Motor neuron (in vitro differentiated cells): Measurements from ENCODE around the gene FABP1. TPM values are rescaled to one million over a fixed set of nuclear protein-coding genes. Genes with fewer than 3 reads are reported as not detected.

Experiments used
- ATAC-seq, 8 experiments: fragments of 200-7000 bp; cut with Tn5 transposase; replicated peaks in 6 of 8; 2 replicates each; pipeline ENCODE4 v1.8.0; 2021; ENCODE audit warnings: mild to moderate bottlenecking in 8 of 8, moderate library complexity in 8 of 8
- H3K27ac ChIP-seq, 2 donors: fragments of 250-450 bp; sonication (Bioruptor Pico); 2 replicates each; pipeline ENCODE4 v1.9.0; 2021; ENCODE audit warnings: antibody characterized with exemption in 2 of 2, mild to moderate bottlenecking in 2 of 2, moderate library complexity in 1 of 2
- H3K4me1 ChIP-seq, 2 donors: fragments of 250-450 bp; sonication (Bioruptor Pico); replicated peaks in 1 of 2; 2 replicates each; pipeline ENCODE4 v1.6.1; 2021; ENCODE audit warnings: antibody characterized with exemption in 2 of 2, mild to moderate bottlenecking in 2 of 2, moderate library complexity in 1 of 2
- H3K4me3 ChIP-seq, 5 donors: fragments of 250-450 bp; sonication (Bioruptor Pico); 2 replicates each; pipeline ENCODE4 v1.9.0; 2021; ENCODE audit warnings: antibody characterized with exemption in 5 of 5, mild to moderate bottlenecking in 5 of 5, moderate library complexity in 4 of 5
- WGBS, 10 experiments: fragments of 450-650 bp; shearing (Covaris generic); methylation state at CpG; one replicate each; pipeline ENCODE4 v1.0.0; 2022; 5-methylcytosine and 5-hydroxymethylcytosine counted together
- in situ Hi-C, 9 experiments: fragments of 400-800 bp; cut with MboI; loops; one replicate each; pipeline ENCODE4 v1.15.0; 2021; ENCODE audit warnings: low sequenced_read_pairs in 9 of 9, low pct_unique_long_range_greater_than_20kb in 2 of 9; ENCODE audit not compliant: unreplicated experiment in 9 of 9
- total RNA-seq, 8 experiments: library from RNA; unstranded; fragments of 300-600 nt; gene quantifications; 2 replicates each; pipeline versions ENCODE4 v1.2.3 to v1.2.4, GENCODE V29; 2022

The FABP1 gene
- total RNA-seq, 8 experiments from 2014 or later = 0.23 to 0.85 (median 0.43) TPM; not detected in 3

GRCh38 chr2:88082781-88083180, 45.1 kb downstream of the FABP1 start:
- WGBS, 10 experiments = 43 to 100% (median 92%) methylated on average over 1 of the region's 1 CpG; no CpG with 5 or more reads in 6 of the 10 experiments
- no peak overlapping the region for H3K4me3 ChIP-seq
- no peaks in the 10 kb centered on the region for H3K4me1 ChIP-seq
- H3K27ac ChIP-seq = no peak overlapping the region
- in situ Hi-C loops = no loop called here
- ATAC-seq = peak in 4 of 8 experiments; percentile 30 to 77 (median 36)

- no peaks in the 10 kb centered on the region for H3K4me1 ChIP-seq
- no peak overlapping the region for H3K27ac ChIP-seq
- peak in 3 of 8 experiments; percentile 62 to 93 (median 92) for ATAC-seq
- no peak overlapping the region for H3K4me3 ChIP-seq
- in situ Hi-C loops = no loop called here
- 0 to 100% (median 51%) methylated on average over 1 to 3 of the region's 4 CpGs; no CpG with 5 or more reads in 2 of the 10 experiments for WGBS, 10 experiments
Measured at GRCh38 chr2:88081924-88082608, 45.8 kb downstream of the FABP1 start.

DNA sequence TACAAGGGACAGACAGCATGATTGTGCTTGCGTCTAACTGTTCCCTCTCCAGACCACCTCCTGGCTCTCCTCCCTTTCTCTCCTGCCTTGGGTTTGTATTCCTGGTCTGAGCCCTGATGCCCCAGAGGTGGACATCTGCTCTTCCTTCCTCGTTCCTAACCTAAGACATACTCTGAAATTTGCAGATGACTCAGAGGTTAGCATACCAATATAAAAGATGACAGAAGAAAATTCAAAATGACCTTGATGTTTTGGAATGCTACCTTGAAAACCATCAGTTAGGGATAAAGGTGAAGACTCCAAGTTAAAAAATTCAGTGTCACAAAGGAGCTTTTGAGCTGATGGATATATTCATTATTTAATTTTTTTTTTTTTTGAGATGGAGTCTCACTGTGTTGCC, 47.3 kb downstream of the FABP1 start:
- ATAC-seq = no peak
- H3K4me1 ChIP-seq = no peaks in the 10 kb centered on the region
- no peak overlapping the region for H3K4me3 ChIP-seq
- in situ Hi-C loops = no loop called here
- H3K27ac ChIP-seq = no peak overlapping the region
- 50 to 100% (median 85%) methylated on average over 1 to 2 of the region's 2 CpGs; no CpG with 5 or more reads in 2 of the 10 experiments for WGBS, 10 experiments

DNA sequence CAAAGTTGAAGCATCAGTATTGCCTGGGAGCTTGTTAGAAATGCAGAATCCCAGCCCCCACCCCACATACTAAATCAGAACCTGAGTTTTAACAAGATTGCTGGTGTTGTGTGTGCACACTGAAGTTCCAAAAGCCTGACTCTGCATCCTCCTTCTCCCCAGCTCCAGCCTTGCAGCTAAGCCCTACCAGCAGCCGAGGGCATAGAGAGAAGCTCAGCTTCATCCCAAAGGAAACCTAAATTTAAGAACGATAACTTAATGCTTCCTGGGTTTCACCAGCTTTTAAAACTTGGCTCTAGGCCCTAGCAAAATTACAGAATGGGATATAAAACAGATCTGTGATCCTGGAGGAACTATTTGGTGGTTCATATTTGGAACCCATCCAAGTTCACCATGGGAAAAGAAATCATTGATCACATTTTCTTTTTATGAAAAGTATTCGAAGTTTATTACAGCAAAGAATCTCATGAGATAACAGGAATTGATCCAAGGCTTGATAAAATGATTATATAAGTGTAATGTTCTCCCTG, 49.2 kb downstream of the FABP1 start:
- Histone ChIP-seq H3K27ac (no peak overlapping the region), H3K4me3 (no peak overlapping the region), H3K4me1 (no peaks in the 10 kb centered on the region)
- in situ Hi-C loops = loop anchor here in 2 of 9 experiments (10.0 kb wide), 2 partner anchors 66 to 76 kb away; no protein-coding TSS in a partner anchor
- 0 to 86% (median 55%) methylated on average over 1 to 3 of the region's 3 CpGs; no CpG with 5 or more reads in 1 of the 10 experiments for whole genome bisulfite sequencing, 10 experiments
- ATAC-seq = no peak

GRCh38 chr2:88077080-88077479, 50.8 kb downstream of the FABP1 start:
- no peak overlapping the region for H3K27ac ChIP-seq
- no peaks in the 10 kb centered on the region for H3K4me1 ChIP-seq
- ATAC-seq = peak in 1 of 8 experiments; percentile 37
- WGBS, 10 experiments = 20 to 100% (median 86%) methylated on average over 1 to 6 of the region's 8 CpGs; no CpG with 5 or more reads in 2 of the 10 experiments
- H3K4me3 ChIP-seq = no peak overlapping the region
- in situ Hi-C loops = loop anchor here in 2 of 9 experiments (10.0 kb wide), 2 partner anchors 68 to 78 kb away; no protein-coding TSS in a partner anchor

GRCh38 chr2:88074854-88075292, 53.0 kb downstream of the FABP1 start:
- Histone ChIP-seq H3K4me1 (no peaks in the 10 kb centered on the region), H3K27ac (no peak overlapping the region), H3K4me3 (no peak overlapping the region)
- ATAC-seq = peak in 1 of 8 experiments; percentile 32
- WGBS, 10 experiments = 4 to 100% (median 78%) methylated on average over 2 to 4 of the region's 4 CpGs; no CpG with 5 or more reads in 1 of the 10 experiments
- in situ Hi-C loops = loop anchor here in 3 of 9 experiments (10.0 to 25.0 kb wide), 3 partner anchors 70 to 87 kb away; partner anchors contain the start of gene THNSL2 (in 1 of the 3)

GRCh38 chr2:88074150-88074549, 53.7 kb downstream of the FABP1 start:
- peaks cover 0 to under 1% of the 10 kb centered on the region in 2 donors for H3K4me1 ChIP-seq
- no peak for ATAC-seq
- H3K27ac ChIP-seq = no peak overlapping the region
- in situ Hi-C loops = loop anchor here in 3 of 9 experiments (10.0 to 25.0 kb wide), 3 partner anchors 71 to 88 kb away; partner anchors contain the start of gene THNSL2 (in 1 of the 3)
- H3K4me3 ChIP-seq = no peak overlapping the region

Other genes with a start within 250 kb of the FABP1 start
- gene RNU2-63P, start 111.5 kb downstream of the FABP1 start, total RNA-seq = 10 to 100 TPM in 5 of 8 experiments, 1 to 10 TPM in 1, not detected in 2; 9.3 to 66.0 (median 24.9) TPM
- gene KRCC1, start 72.3 kb downstream of the FABP1 start, total RNA-seq = 10 to 100 TPM; 11.6 to 27.6 (median 18.3) TPM
- gene SMYD1, start 60.2 kb downstream of the FABP1 start, total RNA-seq = 1 to 10 TPM in 1 of 8 experiments, under 1 TPM in 6, not detected in 1; 0.08 to 4.0 (median 0.43) TPM
- 10 to 100 TPM in 4 of 8 experiments, 1 to 10 TPM in 4; 1.7 to 37.1 (median 8.4) TPM for gene THNSL2, start 42.3 kb upstream of the FABP1 start, total RNA-seq